ENCODE measurements around the gene CRYBA1.

Gene CRYBA1

GRCh38 chr17:29279397-29280070 is 32.9 kb downstream of the CRYBA1 start:
- DNase-seq (ENCODE audit: low read depth in 2 of 2): no peak

GRCh38 chr17:29283496-29283895 is 36.8 kb downstream of the CRYBA1 start:
- DNase-seq (ENCODE audit: low read depth in 2 of 2): no peak

- DNase-seq (ENCODE audit: low read depth in 2 of 2): no peak
Observed at GRCh38 chr17:29283961-29284360, 37.3 kb downstream of the CRYBA1 start.

DNA sequence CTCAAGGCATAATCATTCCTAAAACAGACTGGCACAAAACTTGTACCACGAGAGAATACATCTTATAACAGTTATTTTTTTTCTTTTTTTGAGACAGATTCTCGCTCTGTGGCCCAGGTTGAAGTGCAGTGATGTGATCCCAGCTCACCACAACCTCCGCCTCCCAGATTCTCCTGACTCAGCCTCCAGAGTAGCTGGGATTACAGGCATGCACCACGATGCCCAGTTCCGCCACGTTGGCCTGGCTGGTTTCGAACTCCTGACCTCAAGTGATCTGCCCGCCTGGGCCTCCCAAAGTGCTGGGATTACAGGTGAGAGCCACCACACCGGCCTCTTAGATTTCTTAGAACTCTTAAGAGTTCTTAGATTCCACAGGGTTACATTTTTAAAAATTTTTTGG is 43.2 kb downstream of the CRYBA1 start:
- DNase-seq (ENCODE audit: low read depth in 2 of 2): no peak

- DNase-seq (ENCODE audit: low read depth in 2 of 2): peak in 1 of 2 donors; percentile 9
Observed at GRCh38 chr17:29291163-29291752, 44.6 kb downstream of the CRYBA1 start.

GRCh38 chr17:29292071-29292991 is 45.7 kb downstream of the CRYBA1 start:
- peak; percentile 38 to 39 for DNase-seq (ENCODE audit: low read depth in 2 of 2)

DNA sequence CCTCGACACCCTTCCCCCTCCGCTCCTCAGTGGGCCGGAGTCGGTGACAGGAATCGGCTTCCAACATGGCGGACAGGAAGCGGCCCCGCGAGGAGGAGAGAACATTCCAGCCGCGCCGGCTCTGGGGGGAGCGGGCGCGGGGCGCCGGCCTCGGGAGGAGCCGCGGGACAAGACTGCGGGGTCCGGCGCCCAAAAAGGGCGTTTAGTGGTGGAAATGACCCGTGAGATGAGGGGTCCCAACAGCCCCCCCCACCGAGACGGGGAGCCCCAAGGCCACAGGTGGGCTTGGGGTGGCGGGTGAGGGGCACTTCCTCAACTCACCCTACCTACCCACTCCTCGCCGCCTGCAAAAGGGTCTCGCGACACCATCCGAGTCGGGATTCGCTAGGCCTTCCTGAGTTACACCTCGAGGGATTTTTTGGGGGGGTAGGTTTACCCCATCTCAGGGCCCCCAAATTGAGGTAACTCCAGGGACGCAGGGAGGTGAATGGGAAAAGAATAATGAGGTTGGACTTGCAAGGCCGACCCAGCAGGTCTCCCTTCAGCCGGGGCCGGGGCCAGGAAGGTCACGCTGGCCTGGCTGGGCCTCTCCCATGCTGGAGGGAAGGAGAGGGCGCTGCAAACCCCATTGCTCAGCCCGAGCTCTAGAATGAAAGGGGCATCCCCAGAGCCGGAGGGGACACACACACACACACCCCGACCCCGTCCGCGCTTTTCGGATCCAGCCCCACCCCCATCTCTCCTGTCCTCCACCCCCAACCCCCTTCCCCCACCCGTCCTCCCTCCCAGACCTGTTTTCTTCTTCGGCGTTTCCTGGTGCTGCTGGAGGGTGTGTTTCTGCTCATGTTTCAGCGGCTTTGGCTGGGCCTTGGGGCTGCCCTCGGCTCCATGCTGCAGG is 46.6 kb downstream of the CRYBA1 start:
- DNase-seq (ENCODE audit: low read depth in 2 of 2): peak; percentile 48 to 51

GRCh38 chr17:29293890-29294579 is 47.4 kb downstream of the CRYBA1 start, which contains the start of gene NUFIP2:
TSS of gene NUFIP2 (minus strand) at chr17:29294148. CDS start at chr17:29294059, 89 bp downstream.
- peak; percentile 97 to 98 for DNase-seq (ENCODE audit: low read depth in 2 of 2)

DNA sequence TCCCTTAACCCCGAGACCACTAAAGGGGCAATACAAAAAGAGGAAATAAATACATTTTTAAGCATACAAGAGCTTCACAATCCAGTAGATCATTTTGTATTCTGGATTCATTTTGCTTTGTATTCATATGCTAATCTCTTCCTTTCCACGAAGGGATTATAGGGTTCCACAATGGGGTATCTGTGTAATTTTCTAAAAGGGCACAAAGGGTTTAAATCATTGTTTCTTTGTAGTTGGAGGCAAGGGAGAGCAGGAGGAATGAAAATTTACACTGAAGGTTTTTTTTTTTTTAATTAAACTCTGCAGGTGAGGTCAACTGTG is 47.9 kb downstream of the CRYBA1 start:
- DNase-seq (ENCODE audit: low read depth in 2 of 2): no peak

DNA sequence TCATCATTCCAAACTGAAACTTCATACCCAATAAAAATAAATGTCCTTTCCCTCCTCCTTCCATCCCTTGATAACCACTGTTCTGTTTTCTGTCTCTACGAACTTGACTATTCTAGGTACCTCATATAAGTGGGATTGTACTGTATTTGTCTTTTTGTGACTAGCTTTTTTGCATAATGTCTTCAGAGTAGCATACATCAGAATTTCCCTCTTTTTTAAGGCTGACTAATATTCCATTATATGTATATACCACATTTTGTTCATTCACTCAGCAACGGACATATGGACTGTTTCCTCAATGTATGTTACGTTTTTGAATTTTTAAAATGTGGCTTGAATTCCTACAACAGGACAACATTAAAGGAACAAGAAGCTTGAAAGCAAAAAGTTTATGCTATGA is 48.8 kb downstream of the CRYBA1 start:
- no peak for DNase-seq (ENCODE audit: low read depth in 2 of 2)

DNA sequence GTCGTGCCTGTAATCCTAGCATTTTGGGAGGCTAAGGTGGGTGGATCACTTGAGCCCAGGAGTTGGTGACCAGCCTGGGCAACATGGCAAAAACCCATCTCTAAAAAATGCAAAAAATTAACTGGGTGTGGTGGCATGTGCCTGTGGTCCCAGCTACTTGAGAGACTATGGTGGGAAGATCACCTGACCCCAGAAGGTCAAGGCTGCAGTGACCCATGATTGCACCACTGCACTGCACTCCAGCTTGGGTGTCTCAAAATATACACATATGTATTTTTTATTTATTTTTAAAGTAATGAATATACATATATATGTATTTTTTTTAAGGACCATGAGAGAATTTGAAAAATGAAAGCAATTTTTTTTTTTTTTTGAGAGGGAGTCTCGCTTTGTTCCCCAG is 52.4 kb downstream of the CRYBA1 start:
- DNase-seq (ENCODE audit: low read depth in 2 of 2): no peak

GRCh38 chr17:29303386-29303785 is 56.7 kb downstream of the CRYBA1 start:
- DNase-seq (ENCODE audit: low read depth in 2 of 2): no peak
